CD4-positive, alpha-beta memory T cell (primary cell): ENCODE results near the gene PROC. TPM values are rescaled to one million over a fixed set of nuclear protein-coding genes. Genes with fewer than 3 reads are reported as not detected.

Source experiments
- CTCF ChIA-PET: fragments of 350-600 bp; sonication (Branson Sonifier 250); formaldehyde crosslinking; loops from one replicate; lab custom pipeline; 2021; ENCODE audit warnings: inconsistent platforms; ENCODE audit not compliant: partially characterized antibody; lab: Charles Lee
- POLR2A ChIA-PET: fragments of 350-600 bp; sonication (Branson Sonifier 250); formaldehyde crosslinking; loops from one replicate; lab custom pipeline; 2021; ENCODE audit not compliant: partially characterized antibody; lab: Charles Lee
- DNase-seq, 5 donors: peaks; one replicate each; pipeline versions ENCODE4 v3.0.0 to v3.0.0-alpha.2; 2020 to 2022; ENCODE audit warnings: mixed read lengths in 1 of 5
- H3K27ac ChIP-seq: one replicate; pipeline ENCODE4 v1.7.0; 2013; ENCODE audit warnings: low read depth, low read length
- H3K27me3 ChIP-seq: 2 replicates; pipeline ENCODE4 v1.7.0; 2013; ENCODE audit warnings: mild to moderate bottlenecking, low read length, moderate library complexity; ENCODE audit not compliant: insufficient read depth
- H3K36me3 ChIP-seq: 2 replicates; pipeline ENCODE4 v1.7.0; 2013; ENCODE audit warnings: mild to moderate bottlenecking, low read length, moderate library complexity; ENCODE audit not compliant: insufficient read depth
- H3K4me1 ChIP-seq: 2 replicates; pipeline ENCODE4 v1.7.0; 2013; ENCODE audit warnings: mild to moderate bottlenecking, low read length, moderate library complexity; ENCODE audit not compliant: insufficient read depth
- H3K4me3 ChIP-seq, 2 donors: one replicate each; pipeline ENCODE4 v1.7.0; 2013; ENCODE audit warnings: low read length in 2 of 2, mild to moderate bottlenecking in 1 of 2
- H3K9me3 ChIP-seq, 2 donors: one replicate each; pipeline ENCODE4 v1.7.0; 2013; ENCODE audit warnings: low read length in 2 of 2, control low read depth in 1 of 2; ENCODE audit not compliant: control insufficient read depth in 1 of 2
- H3K27ac Mint-ChIP-seq, 7 donors: one replicate each; pipeline ENCODE4 v1.8.0; 2020 to 2021; ENCODE audit warnings: mixed read lengths in 7 of 7, mild to moderate bottlenecking in 6 of 7, inconsistent platforms in 3 of 7, moderate library complexity in 3 of 7
- H3K27me3 Mint-ChIP-seq, 2 donors: one replicate each; pipeline ENCODE4 v1.8.0; 2020 to 2021; ENCODE audit warnings: mixed read lengths in 2 of 2
- H3K36me3 Mint-ChIP-seq, 2 donors: one replicate each; pipeline ENCODE4 v1.8.0; 2020 to 2021; ENCODE audit warnings: mixed read lengths in 2 of 2, inconsistent platforms in 1 of 2, mild to moderate bottlenecking in 1 of 2
- H3K4me1 Mint-ChIP-seq, 4 donors: one replicate each; pipeline ENCODE4 v1.8.0; 2020 to 2021; ENCODE audit warnings: mixed read lengths in 4 of 4, mild to moderate bottlenecking in 1 of 4
- H3K4me3 Mint-ChIP-seq, 8 donors: one replicate each; pipeline ENCODE4 v1.8.0; 2020 to 2021; ENCODE audit warnings: mixed read lengths in 8 of 8, mild to moderate bottlenecking in 7 of 8, moderate library complexity in 6 of 8, inconsistent platforms in 3 of 8
- H3K9me3 Mint-ChIP-seq, 8 donors: one replicate each; pipeline ENCODE4 v1.8.0; 2020 to 2021; ENCODE audit warnings: mixed read lengths in 8 of 8, mild to moderate bottlenecking in 5 of 8, inconsistent platforms in 3 of 8, moderate library complexity in 1 of 8
- intact Hi-C: fragments of 100-400 bp; cut with micrococcal nuclease; formaldehyde crosslinking; loops from one replicate; pipeline ENCODE4 v1.15.1; 2023
- polyA plus RNA-seq, 2 donors: library from polyadenylated mRNA; unstranded; fragments of 300-500 nt; fragmentation: Illumina TruSeq; gene quantifications; one replicate each; pipeline ENCODE4 v1.2.3, GENCODE V29; 2021
- total RNA-seq, 2 experiments: library from RNA; stranded (reverse); gene quantifications; one replicate each; pipeline ENCODE4 v1.2.3, GENCODE V29; 2021

Gene PROC
- total and polyA plus RNA-seq, 4 experiments from 2014 or later = not detected

- H3K27ac Mint-ChIP-seq = peak overlapping the region in 1 of 7 donors; percentile 35
- peaks cover 14 to 30% of the 10 kb centered on the region in 2 donors for H3K27me3 Mint-ChIP-seq
- Histone ChIP-seq H3K36me3 (no peaks in the 10 kb centered on the region), H3K4me1 (peaks cover 8% of the 10 kb centered on the region), H3K4me3 (no peak overlapping the region), H3K27me3 (no peaks in the 10 kb centered on the region), H3K27ac (no peak overlapping the region), H3K9me3 (no peaks in the 10 kb centered on the region)
- POLR2A ChIA-PET = no interaction called here
- peaks cover 4 to 17% (median 8%) of the 10 kb centered on the region in 4 donors for H3K4me1 Mint-ChIP-seq
- CTCF ChIA-PET = no interaction called here
- intact Hi-C loops = no loop called here
- H3K36me3 Mint-ChIP-seq = no peaks in the 10 kb centered on the region
- no peaks in the 10 kb centered on the region for H3K9me3 Mint-ChIP-seq
- peak in 2 of 5 donors; percentile 21 to 52 for DNase-seq
- H3K4me3 Mint-ChIP-seq = peak overlapping the region in 6 of 8 donors; percentile 40 to 65 (median 60)
Observed at GRCh38 chr2:127422559-127423477, 4.6 kb downstream of the PROC start.

GRCh38 chr2:127423478-127423843 lies 5.2 kb downstream of the PROC start:
- Mint-ChIP-seq H3K27ac (no peak overlapping the region), H3K4me1 (peaks cover 4 to 15% (median 8%) of the 10 kb centered on the region in 4 donors), H3K9me3 (no peaks in the 10 kb centered on the region), H3K4me3 (peak overlapping the region in 6 of 8 donors; percentile 1 to 65 (median 56)), H3K27me3 (peaks cover 14 to 30% of the 10 kb centered on the region in 2 donors), H3K36me3 (no peaks in the 10 kb centered on the region)
- POLR2A ChIA-PET = interaction anchor here (1.4 kb wide), 1 partner anchor 12 kb away, joined by 6 read pairs; no protein-coding TSS in a partner anchor
- Histone ChIP-seq H3K27me3 (no peaks in the 10 kb centered on the region), H3K27ac (no peak overlapping the region), H3K9me3 (no peaks in the 10 kb centered on the region), H3K4me3 (no peak overlapping the region), H3K36me3 (no peaks in the 10 kb centered on the region), H3K4me1 (peaks cover 8% of the 10 kb centered on the region)
- CTCF ChIA-PET = no interaction called here
- DNase-seq = no peak
- intact Hi-C loops = no loop called here

DNA sequence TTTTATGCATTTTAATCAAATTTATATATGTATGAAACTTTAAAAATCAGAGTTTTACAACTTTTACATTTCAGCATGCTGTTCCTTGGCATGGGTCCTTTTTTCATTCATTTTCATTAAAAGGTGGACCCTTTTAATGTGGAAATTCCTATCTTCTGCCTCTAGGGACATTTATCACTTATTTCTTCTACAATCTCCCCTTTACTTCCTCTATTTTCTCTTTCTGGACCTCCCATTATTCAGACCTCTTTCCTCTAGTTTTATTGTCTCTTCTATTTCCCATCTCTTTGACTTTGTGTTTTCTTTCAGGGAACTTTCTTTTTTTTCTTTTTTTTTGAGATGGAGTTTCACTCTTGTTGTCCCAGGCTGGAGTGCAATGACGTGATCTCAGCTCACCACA lies 5.7 kb downstream of the PROC start:
- H3K4me1 Mint-ChIP-seq = peaks cover 4 to 15% (median 8%) of the 10 kb centered on the region in 4 donors
- H3K27me3 Mint-ChIP-seq = peaks cover 14 to 30% of the 10 kb centered on the region in 2 donors
- H3K9me3 Mint-ChIP-seq = no peaks in the 10 kb centered on the region
- Histone ChIP-seq H3K4me3 (no peak overlapping the region), H3K27ac (no peak overlapping the region), H3K27me3 (no peaks in the 10 kb centered on the region), H3K9me3 (no peaks in the 10 kb centered on the region), H3K36me3 (no peaks in the 10 kb centered on the region), H3K4me1 (peaks cover 8% of the 10 kb centered on the region)
- ChIA-PET CTCF (no interaction called here), POLR2A (interaction anchor here (1.4 kb wide), 1 partner anchor 12 kb away, joined by 6 read pairs; no protein-coding TSS in a partner anchor)
- peak overlapping the region in 6 of 8 donors; percentile 0 to 65 (median 42) for H3K4me3 Mint-ChIP-seq
- DNase-seq = no peak
- intact Hi-C loops = no loop called here
- H3K27ac Mint-ChIP-seq = no peak overlapping the region
- H3K36me3 Mint-ChIP-seq = no peaks in the 10 kb centered on the region

GRCh38 chr2:127424598-127425520 lies 6.6 kb downstream of the PROC start:
- POLR2A ChIA-PET = interaction anchor here (0.6 to 2.1 kb wide), 3 partner anchors 10 to 131 kb away, joined by 3 to 6 read pairs (median 6); partner anchors contain the start of gene ERCC3
- Mint-ChIP-seq H3K4me3 (peak overlapping the region in 2 of 8 donors; percentile 25 to 27), H3K36me3 (no peaks in the 10 kb centered on the region), H3K27ac (peak overlapping the region in 1 of 7 donors; percentile 49), H3K9me3 (no peaks in the 10 kb centered on the region), H3K27me3 (peaks cover 14 to 30% of the 10 kb centered on the region in 2 donors), H3K4me1 (peaks cover 4 to 15% (median 8%) of the 10 kb centered on the region in 4 donors)
- H3K9me3 ChIP-seq = no peaks in the 10 kb centered on the region
- H3K36me3 ChIP-seq = no peaks in the 10 kb centered on the region
- H3K27me3 ChIP-seq = no peaks in the 10 kb centered on the region
- intact Hi-C loops = no loop called here
- peaks cover 8% of the 10 kb centered on the region for H3K4me1 ChIP-seq
- CTCF ChIA-PET = interaction anchor here (1.5 kb wide), 1 partner anchor 9 kb away, joined by 5 read pairs; no protein-coding TSS in a partner anchor
- H3K27ac ChIP-seq = no peak overlapping the region
- no peak for DNase-seq
- no peak overlapping the region for H3K4me3 ChIP-seq

GRCh38 chr2:127425540-127426490 lies 7.6 kb downstream of the PROC start:
- intact Hi-C loops = no loop called here
- POLR2A ChIA-PET = interaction anchor here (0.6 to 2.1 kb wide), 2 partner anchors 11 to 132 kb away, joined by 3 to 6 read pairs; partner anchors contain the start of gene ERCC3
- H3K27ac Mint-ChIP-seq = no peak overlapping the region

More at GRCh38 chr2:127425540-127426490, 7.6 kb downstream of the PROC start:
- Histone ChIP-seq H3K27ac (no peak overlapping the region), H3K36me3 (no peaks in the 10 kb centered on the region), H3K27me3 (no peaks in the 10 kb centered on the region), H3K9me3 (no peaks in the 10 kb centered on the region), H3K4me1 (peaks cover 8% of the 10 kb centered on the region), H3K4me3 (no peak overlapping the region)
- DNase-seq = no peak
- Mint-ChIP-seq H3K9me3 (no peaks in the 10 kb centered on the region), H3K27me3 (peaks cover 12 to 27% of the 10 kb centered on the region in 2 donors), H3K4me3 (peak overlapping the region in 2 of 8 donors; percentile 25 to 27), H3K4me1 (peaks cover 4 to 15% (median 8%) of the 10 kb centered on the region in 4 donors), H3K36me3 (no peaks in the 10 kb centered on the region)
- CTCF ChIA-PET = interaction anchor here (0.5 to 1.5 kb wide), 2 partner anchors 10 to 42 kb away, joined by 4 to 5 read pairs; no protein-coding TSS in a partner anchor
